GM18526 (cell line): ENCODE data around the gene PCNT.

Source experiments
- POLR2A ChIP-seq: IDR thresholded peaks from 3 replicates; pipeline ENCODE4 v1.6.1; 2011; ENCODE audit not compliant: insufficient read length; ENCODE audit errors: extremely low read depth

Gene PCNT

DNA sequence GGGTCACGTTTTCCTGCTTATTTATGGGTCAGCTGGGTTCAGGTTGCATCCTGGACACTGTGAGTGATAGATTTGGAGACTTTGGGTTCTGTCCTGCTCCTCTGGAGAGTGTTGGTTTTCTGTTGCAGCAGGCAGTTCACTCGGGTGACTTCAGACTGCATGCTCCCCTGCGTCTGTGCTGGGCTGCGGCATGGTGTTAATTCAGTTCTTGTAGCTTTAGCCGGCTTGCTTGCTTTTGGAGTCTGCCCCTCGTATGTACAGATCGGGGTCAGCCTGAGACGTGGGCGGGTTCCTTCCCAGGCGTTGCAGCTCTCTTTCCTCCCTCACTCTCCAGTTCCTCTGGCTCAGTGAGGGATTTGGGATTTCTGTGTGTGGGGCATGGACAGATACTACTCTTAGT is 38.0 kb downstream of the PCNT start:
- no peak for TF ChIP-seq POLR2A

- TF ChIP-seq POLR2A, result no peak
Observed at GRCh38 chr21:46362946-46363345, 39.0 kb downstream of the PCNT start.

GRCh38 chr21:46363698-46364097 is 39.7 kb downstream of the PCNT start:
- no peak for TF ChIP-seq POLR2A

GRCh38 chr21:46366091-46366490 is 42.1 kb downstream of the PCNT start:
- no peak for TF ChIP-seq POLR2A

GRCh38 chr21:46366561-46366960 is 42.6 kb downstream of the PCNT start:
- no peak for TF ChIP-seq POLR2A

DNA sequence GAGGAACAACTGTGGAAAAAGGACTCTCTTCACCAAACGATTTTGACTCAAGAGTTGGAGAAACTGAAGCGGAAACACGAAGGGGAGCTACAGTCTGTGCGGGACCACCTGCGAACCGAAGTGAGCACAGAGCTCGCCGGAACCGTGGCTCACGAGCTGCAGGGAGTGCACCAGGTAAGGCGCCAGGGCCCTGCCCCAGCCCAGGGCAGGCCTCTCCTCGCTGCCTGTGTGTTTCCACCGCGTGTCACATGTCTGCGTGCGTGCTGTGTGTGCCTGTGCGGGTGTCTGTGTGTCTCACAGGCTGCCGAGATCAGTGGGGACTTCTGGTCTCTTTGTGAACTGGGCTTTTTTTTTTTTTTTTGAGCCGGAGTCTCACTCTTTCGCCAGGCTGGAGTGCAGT is 43.0 kb downstream of the PCNT start:
- TF ChIP-seq POLR2A, result no peak

GRCh38 chr21:46368533-46369285 is 44.8 kb downstream of the PCNT start:
- no peak for TF ChIP-seq POLR2A

DNA sequence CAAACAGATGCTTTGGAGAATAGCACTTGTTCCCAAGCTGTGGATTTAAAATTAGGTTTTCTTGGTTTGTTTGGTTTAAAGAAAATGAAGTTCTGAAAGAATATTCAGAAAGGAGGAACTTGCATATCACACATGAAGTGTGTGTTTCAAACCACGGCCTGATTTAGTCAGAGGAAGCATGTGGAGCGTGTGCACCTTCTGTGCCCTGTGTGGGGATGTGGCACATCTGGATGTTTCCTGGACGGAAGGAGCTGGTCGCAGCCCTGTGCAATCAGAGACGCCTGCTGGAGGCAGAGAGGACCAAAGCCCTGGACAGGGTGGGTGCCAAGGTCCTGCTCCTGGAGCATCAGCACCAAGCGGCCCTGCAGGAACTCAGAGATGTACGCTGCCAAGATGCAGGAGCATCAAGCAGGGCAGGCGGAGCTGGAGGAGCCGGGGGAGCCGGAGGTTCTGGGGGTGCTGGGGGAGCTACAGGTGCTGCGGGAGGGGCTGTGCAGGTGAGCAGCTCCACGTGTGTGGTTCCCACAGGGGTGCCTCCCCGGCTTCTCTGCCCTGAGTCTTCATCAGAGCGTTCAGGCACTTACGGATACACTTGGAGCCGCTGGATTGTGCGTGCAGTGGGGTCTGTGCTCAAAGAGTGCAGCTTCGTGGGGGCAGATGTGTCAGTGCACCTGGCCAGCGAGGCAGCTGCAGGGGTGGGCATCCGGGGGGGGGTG is 45.7 kb downstream of the PCNT start:
- no peak for TF ChIP-seq POLR2A

DNA sequence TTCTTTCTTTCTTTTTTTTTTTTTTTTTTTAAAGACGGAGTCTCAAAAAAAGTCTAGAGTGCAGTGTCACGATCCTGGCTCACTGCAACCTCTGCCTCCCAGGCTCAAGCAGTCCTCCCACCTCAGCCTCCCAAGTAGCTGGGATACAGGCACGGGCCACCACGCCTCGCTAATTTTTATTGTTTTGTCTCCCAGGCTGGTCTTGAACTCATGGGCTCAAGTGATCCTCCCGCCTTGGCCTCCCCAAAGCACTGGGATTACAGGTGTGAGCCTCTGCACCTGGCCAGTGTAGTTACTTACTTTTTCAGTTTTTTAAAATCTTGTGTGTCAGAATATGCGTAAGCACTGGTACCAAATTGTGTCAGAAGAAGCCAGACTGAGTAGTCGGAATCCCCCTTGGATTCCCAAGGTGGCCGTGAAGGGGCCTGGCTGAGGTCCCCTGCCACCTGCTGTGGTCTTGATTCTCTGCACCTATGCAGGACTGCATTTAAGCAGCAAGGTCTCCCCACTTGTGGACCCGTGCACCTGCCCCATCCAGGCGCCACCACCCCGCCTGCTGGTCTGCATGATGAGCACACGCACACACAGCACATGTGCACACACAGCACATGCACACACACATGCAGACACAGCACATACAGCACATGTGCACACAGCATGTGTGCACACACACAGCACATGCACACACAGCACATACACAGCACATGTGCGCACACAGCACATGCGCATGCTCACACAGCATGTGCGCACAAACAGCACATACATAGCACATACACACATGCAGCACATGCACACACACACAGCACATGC is 47.5 kb downstream of the PCNT start:
- no peak for TF ChIP-seq POLR2A

GRCh38 chr21:46372014-46372485 is 48.1 kb downstream of the PCNT start:
- no peak for TF ChIP-seq POLR2A

- TF ChIP-seq POLR2A, result no peak
Observed at GRCh38 chr21:46374761-46375389, 50.9 kb downstream of the PCNT start.

DNA sequence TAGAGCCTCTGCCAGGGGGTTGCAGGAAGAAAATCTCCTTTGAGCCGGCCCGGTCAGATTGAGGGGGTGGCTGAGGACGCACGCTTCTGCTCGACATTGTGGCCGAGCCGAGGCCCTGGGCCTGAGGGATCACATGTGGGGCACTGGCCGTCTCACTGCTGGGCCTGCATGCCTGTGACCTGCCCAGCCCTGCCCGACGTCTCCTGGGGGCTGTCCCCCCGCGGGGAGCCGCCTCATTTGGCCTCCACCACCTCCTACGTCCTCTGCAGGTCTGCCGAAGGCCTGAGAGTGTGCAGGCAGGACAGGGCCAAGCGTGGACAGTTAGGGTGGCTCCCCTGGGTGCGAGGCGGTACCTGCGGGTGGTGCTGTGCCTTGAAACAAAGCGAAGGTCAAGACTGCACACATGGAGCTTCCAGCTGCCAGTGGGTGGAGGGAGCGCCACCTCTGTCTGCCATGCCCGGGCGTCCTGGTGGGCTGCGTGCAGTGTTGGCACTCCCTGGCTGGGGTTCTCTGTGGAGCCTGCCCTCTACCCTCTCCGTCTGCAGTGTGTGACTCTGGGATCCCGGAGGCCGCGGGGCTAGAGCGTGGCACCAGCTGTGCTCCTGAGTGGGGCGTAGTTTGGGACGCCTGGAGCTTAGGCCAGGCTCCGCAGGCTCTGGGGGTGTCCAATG is 51.7 kb downstream of the PCNT start:
- no peak for TF ChIP-seq POLR2A

DNA sequence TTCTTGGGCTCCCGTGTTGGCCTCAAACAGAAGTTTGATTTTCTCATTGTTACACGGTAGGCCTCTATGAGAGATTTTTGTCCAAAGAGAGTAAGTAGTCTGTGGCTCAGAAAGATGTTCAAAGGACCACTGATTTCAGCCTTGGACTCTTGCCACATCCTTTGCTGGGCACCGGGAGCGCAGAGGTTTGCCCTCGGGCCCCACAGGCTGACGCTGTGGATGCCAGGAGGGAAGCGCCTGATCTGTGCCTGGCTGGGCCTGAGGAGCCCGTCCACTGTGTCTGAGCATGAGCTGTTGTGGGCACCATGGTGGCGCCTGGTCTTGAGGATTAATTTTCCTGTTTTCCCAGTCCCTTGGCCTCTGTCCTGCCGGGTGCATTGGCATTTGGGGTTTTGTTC is 52.3 kb downstream of the PCNT start:
- no peak for TF ChIP-seq POLR2A

DNA sequence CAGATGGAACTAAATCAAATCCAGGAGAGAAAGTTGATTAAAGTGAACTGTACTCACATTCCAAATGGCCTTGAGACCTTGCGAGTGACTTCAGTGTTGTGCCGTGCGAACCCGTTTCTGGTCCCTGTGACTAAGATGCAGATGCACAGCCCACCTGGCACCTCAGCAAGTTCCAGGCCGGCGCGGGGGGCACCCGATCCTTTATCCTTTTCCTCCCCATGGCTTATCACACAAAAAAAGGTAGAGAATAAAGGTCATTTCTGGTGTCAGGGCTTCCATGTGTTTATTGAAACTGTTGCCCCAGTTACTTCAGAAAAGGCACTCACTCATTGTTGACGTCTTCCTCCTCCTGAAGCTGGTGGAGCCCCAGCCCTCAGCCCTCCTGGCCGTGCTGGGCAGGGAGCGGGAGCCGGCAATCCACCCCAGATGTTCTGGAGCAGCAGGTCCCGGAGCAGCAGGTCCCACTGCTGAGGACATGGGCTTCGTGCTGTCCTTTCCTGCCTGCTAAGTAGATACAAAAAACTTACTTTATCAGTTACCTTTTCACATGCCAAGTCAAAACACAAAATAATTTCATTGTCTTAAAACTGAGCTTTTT is 53.0 kb downstream of the PCNT start:
- no peak for TF ChIP-seq POLR2A
